ENCODE measurements around the gene RAD50.

Gene RAD50

DNA sequence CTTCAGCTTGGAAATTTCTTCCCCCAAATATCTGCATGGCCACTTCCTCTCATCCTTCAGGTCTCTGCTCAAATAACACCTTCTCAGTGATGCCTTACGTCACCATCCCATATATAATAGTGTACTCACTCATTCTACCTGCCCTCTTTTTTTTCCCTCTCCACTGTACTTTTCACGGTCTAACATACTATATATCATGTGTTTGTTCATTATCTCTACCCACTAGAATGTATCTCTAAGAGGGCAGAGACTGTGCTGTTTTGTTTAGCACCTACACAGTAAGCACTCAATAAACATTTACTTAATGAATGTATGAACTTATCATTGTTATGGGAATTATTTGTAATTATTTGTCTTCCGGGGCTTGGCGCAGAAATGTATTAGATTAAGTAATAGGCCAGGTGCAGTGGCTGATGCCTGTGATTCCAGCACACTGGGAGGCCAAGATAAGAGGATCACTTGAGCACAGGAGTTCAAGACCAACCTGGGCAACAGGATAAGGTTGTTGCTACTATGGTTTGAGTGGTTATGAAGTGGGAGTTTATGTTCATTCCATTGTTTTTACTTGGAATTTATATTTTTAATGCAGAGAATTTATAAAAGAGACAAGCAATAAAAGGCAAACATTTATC lies 95.2 kb downstream of the RAD50 start:
- no peaks in the 10 kb centered on the region for H3K4me1 Mint-ChIP-seq
- H3K36me3 Mint-ChIP-seq (ENCODE audit: low read depth) = peaks cover 12% of the 10 kb centered on the region
- H3K27me3 Mint-ChIP-seq (ENCODE audit: low read depth) = peaks cover 39% of the 10 kb centered on the region
- no peak overlapping the region for H3K27ac Mint-ChIP-seq
- H3K9me3 Mint-ChIP-seq = peaks cover 9% of the 10 kb centered on the region
- H3K4me3 Mint-ChIP-seq = no peak overlapping the region
- no peak for TF ChIP-seq CTCF (IDR thresholded peaks at IDR 0.05; ENCODE audit: unreplicated experiment in 3 of 3)

DNA sequence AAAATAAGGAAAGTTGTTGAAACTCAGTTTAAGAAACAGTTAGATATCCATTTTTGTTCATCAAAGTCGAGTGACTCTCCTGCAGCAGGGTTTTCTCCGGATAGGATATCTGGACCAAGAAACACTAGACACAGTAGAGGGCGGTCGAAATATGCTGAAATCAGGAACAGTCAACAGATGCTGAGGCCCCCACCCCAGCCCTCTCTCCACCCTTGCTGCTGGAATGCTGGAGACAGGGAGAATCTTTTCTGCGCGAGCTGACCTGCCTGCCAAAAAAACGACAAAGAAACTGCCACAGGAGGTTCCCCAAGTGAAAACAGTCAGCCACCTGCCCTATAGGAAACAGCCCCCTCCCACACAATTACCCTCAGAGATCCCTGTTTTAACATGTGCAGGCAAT lies 96.9 kb downstream of the RAD50 start:
- H3K36me3 Mint-ChIP-seq (ENCODE audit: low read depth) = no peaks in the 10 kb centered on the region
- H3K27me3 Mint-ChIP-seq (ENCODE audit: low read depth) = peaks cover 52% of the 10 kb centered on the region
- H3K27ac Mint-ChIP-seq = no peak overlapping the region
- H3K9me3 Mint-ChIP-seq = no peaks in the 10 kb centered on the region
- no peaks in the 10 kb centered on the region for H3K4me1 Mint-ChIP-seq
- TF ChIP-seq CTCF (IDR thresholded peaks at IDR 0.05; ENCODE audit: unreplicated experiment in 3 of 3) = no peak
- peak overlapping the region in 2 of 3 experiments; percentile 16 to 31 for H3K4me3 Mint-ChIP-seq

DNA sequence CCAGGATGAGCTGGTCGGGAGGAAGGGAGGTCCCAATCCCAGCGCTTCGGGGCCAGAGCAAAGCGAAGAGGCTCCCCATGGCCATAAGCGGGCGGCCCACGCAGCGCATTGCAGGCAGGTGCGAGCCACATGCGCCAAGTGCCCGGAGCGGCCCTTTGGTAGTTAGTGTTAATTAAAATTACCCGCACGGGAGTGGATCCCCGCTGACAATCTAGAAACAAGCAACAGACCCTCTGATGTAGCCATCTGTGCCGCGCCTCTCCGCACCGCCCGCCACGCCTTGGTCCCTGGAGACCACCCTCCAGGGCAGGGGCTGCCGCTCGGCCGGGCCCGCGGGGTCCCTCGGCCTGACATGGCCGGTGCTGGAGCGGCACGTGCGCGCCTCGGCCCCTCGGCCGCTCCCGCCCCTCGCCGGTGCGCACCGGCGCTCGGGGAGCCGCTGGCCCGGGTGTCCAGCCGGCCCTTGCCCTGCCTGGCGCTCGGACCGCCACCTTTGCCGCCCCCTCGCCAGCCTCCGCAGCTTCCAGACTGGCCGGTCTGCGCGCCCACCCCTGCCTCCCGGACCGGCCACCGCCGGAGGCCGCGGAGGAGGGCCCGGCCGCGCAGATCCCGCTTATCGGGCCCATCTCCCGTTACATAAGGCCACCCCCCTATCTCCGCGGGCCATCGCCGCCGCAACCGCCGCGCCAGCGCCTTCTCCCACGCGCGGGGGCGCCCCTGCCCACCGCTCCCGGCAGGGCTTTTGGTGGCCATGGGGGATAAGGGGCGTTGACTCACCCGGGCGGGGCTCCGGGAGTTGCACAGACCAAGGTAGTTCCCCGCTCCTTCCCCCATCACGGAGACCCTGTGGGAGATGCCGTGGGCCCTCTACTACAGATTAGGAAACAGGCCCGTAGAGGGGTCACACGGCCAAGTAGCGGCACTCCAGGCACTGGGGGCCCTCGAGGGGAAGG lies 99.3 kb downstream of the RAD50 start:
- no peak for TF ChIP-seq CTCF (IDR thresholded peaks at IDR 0.05; ENCODE audit: unreplicated experiment in 3 of 3)
- H3K4me1 Mint-ChIP-seq = peaks cover 4% of the 10 kb centered on the region
- no peak overlapping the region for H3K27ac Mint-ChIP-seq

DNA sequence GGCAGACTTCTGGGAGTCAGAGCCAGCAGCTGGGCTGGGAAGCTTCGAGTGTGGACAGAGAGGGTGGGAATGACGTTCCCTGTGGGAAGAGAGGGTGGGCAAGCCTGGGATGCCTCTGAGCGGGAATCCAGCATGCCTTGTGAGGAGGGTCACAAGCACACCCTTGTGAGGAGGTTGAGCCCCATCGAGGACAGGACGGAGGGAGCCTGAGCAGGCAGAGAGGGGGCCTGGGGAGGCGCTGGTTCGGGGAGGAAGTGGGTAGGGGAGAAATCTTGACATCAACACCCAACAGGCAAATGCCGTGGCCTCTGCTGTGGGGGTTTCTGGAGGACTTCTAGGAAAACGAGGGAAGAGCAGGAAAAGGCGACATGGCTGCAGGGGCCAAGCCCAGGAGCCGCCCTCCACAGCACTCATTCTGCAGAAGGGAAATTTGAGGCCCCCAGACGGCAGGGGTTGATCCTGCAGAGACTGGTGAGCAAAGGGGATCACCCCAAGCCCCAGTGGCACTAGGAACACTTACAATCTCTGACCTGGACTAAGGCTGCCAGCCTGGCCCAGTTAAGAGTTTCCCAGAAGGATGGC lies 100.1 kb downstream of the RAD50 start:
- no peaks in the 10 kb centered on the region for H3K9me3 Mint-ChIP-seq
- H3K27ac Mint-ChIP-seq = no peak overlapping the region
- H3K4me3 Mint-ChIP-seq = peak overlapping the region in 2 of 3 experiments; percentile 28 to 55
- no peaks in the 10 kb centered on the region for H3K36me3 Mint-ChIP-seq (ENCODE audit: low read depth)
- H3K27me3 Mint-ChIP-seq (ENCODE audit: low read depth) = peaks cover 52% of the 10 kb centered on the region
- no peak for TF ChIP-seq CTCF (IDR thresholded peaks at IDR 0.05; ENCODE audit: unreplicated experiment in 3 of 3)
- H3K4me1 Mint-ChIP-seq = peaks cover 10% of the 10 kb centered on the region

More for the DNA sequence above, 99.3 kb downstream of the RAD50 start:
- H3K4me3 Mint-ChIP-seq = peak overlapping the region; percentile 56 to 63 (median 59)
- no peaks in the 10 kb centered on the region for H3K9me3 Mint-ChIP-seq
- peaks cover 52% of the 10 kb centered on the region for H3K27me3 Mint-ChIP-seq (ENCODE audit: low read depth)
- no peaks in the 10 kb centered on the region for H3K36me3 Mint-ChIP-seq (ENCODE audit: low read depth)

DNA sequence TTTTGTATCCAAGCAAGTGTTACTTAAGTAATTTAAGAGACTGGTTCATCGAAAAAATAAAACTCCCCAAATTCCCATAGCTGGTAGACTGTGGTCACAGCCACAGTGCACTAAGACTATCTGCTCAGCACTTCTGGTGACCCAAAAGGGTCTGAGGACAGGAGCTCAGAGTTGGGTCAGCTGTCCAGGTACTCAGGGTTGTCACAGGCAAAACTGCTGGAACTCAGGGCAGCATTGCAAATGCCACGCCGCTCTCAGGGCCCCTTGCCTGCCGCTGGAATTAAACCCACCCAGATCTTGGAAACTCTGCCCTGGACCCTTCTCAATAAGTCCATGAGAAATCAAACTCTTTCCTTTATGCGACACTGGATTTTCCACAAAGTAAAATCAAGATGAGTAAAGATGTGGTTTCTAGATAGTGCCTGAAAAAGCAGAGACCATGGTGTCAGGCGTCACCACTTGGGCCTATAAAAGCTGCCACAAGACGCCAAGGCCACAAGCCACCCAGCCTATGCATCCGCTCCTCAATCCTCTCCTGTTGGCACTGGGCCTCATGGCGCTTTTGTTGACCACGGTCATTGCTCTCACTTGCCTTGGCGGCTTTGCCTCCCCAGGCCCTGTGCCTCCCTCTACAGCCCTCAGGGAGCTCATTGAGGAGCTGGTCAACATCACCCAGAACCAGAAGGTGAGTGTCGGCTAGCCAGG lies 101.1 kb downstream of the RAD50 start, which contains the start of gene IL13:
Gene IL13, plus strand, starts transcription at position 498 of the 705 bp plus-strand sequence. Its CDS starts 14 bp downstream, at position 512.
- Mint-ChIP-seq H3K27ac (no peak within 1 kb of the TSS), H3K36me3 (ENCODE audit: low read depth) (no peaks in the 10 kb centered on the region), H3K9me3 (no peaks in the 10 kb centered on the region), H3K4me1 (peaks cover 12% of the 10 kb centered on the region), H3K27me3 (ENCODE audit: low read depth) (peaks cover 45% of the 10 kb centered on the region), H3K4me3 (peak within 1 kb of the TSS in 2 of 3 experiments; percentile 31 to 59)
- no peak for TF ChIP-seq CTCF (IDR thresholded peaks at IDR 0.05; ENCODE audit: unreplicated experiment in 3 of 3)
